IPS-NIHi7 (cell line): ENCODE measurements around the gene CNOT6.

Source experiments
- DNase-seq: peaks from one replicate; pipeline ENCODE4 v3.0.0; 2012; ENCODE audit warnings: mixed read lengths; ENCODE audit errors: extremely low spot score

Gene CNOT6

DNA sequence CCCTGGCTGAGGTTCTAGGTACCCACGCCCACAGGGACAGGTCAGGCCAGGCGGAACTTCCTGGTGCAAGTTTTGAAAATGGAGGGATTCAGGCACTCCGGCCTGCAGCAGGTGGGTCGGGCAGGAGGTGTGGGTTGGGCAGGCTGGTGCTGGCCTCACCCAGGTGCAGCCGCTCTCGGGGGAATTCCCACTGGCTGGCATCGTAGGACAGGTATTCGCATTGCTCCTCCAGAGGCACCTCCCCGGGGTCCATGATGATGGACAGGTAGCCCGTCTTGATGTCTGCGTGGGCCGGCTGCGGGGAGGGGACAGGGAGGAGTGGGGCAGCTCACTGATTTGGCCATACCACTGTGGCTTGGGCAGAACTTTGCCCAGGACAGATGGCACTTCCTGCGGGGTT, 125.8 kb downstream of the CNOT6 start:
- no peak for DNase-seq

DNA sequence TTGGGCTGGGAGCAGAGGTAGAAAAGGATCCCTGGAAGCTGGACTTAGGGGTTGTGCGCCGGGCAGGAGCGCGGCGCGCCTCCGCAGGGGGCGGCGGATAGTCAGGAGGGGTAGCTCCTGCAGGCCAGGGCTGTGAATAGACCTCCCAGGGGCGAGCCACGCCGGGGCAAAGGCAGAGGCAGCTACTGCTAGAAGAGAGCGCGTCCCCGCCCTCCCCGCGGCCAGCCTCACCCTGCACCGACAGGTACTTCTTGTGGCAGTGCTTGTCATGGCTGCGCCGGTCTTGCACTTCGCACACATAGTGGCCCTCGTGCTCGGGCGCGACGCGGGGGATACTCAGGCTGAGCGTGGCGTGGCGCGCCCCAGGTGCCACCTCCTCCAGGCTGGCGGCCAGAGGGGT, 127.1 kb downstream of the CNOT6 start:
- DNase-seq = no peak

DNA sequence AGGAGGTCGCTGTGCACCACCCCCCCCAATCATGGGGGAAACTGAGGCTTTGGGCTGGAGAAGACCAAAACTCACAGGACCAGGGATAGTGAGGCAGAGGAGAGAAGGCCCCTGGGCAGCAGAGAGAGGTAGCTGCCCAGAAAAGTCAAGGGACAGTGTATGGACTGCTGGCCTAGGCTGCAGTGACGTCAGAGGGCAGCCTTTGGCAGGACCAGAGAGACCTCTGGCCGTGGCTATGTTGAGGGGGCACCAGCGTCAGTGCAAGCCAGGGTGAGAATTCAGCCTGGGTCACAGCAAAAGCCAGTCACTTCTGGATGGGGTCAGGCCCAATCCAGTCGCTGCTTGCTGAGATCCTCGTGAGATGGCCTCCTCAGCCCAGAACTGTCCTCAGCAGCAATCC, 128.7 kb downstream of the CNOT6 start:
- no peak for DNase-seq

DNA sequence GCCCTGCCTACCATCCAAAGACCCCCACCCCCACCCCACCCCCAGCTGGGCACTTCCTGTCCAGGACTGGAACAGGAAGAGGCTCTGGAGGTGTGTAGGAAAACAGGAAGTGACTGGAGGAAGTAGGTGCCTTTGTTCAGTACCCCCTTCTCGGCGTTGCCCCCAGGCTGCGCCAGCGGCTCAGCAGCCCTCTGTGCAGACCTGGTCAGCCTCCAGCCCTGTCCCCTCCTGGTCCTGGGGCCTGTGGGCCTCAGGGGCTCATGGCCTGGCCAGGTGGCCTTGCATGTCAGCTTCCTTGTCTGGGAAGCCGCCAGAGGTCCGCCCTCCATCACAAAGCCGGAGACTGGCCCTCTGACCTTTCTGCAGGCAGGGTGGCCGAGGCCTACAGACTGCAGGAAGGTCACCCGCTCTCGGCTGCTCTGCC, 129.2 kb downstream of the CNOT6 start:
- DNase-seq = no peak

DNA sequence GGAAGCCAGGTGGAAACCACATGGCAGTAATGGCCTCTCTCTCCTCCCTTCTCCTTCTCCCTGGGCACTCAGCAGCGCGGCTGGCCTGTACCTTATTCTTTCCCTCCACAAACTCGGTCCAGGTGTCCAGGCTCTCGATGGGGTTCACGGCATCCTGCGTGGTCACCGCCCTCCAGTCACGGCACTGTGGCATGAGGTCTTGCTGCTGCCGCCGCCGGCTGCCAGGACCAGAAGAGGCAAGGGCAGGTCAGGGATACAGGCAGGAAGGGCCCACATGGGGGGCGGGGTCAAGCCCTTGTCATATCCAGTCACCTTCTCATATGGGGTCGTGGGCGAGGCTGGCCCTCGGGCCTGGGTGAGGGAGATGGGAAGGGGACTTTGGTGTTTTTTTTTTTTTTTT, 129.7 kb downstream of the CNOT6 start:
- no peak for DNase-seq

DNA sequence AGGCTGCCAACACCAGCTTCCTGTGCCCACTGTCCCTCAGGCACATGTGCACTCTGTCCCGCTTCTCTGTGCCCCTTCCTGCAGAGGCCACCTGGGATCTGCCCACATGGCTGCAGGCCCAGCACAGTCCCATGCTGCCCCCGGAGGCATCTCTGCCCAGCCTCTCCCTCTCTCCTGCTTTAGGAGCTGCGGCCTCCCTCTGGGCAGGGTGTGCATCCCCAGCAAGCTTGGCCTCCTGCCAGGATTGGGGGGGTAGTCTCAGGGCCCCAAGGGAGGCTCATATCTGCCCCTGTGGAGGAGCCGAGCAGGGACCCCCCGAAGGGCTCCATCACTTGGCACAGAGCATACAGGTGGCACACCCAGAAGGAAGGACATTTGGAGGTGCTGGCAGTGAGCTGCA, 130.4 kb downstream of the CNOT6 start:
- no peak for DNase-seq

DNA sequence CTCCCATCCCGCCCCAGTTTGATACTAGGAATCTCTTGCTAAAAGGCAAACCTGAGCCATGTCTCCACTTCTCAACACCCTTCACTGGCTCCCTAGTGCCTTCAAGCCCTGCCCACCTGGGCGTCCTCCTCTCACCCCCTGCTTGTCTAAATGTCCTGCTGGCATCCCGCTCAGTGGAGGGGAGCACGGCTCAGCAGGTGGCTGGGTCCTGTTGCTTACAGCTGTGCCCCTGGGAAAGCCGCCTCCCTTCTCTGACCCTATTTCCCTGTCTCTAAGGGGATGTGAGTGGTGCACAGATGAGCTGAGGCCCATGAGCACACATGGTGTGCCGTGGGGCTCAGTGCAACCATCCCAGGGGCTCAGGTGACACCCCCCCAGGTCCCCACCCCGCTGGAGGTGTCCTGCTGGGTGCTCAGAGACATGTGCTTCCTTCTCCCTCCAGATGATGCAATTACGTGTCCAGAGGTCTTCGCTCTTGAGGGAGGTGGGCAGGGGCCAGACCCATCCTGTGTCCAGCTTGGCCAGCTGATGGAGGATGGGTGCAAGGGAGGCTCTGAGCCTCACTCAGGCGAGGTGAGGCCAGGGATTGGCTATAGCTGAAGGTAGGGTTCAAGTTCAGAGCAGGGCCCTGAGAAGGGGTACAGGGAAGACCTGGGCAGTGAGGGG, 131.1 kb downstream of the CNOT6 start:
- DNase-seq = no peak

DNA sequence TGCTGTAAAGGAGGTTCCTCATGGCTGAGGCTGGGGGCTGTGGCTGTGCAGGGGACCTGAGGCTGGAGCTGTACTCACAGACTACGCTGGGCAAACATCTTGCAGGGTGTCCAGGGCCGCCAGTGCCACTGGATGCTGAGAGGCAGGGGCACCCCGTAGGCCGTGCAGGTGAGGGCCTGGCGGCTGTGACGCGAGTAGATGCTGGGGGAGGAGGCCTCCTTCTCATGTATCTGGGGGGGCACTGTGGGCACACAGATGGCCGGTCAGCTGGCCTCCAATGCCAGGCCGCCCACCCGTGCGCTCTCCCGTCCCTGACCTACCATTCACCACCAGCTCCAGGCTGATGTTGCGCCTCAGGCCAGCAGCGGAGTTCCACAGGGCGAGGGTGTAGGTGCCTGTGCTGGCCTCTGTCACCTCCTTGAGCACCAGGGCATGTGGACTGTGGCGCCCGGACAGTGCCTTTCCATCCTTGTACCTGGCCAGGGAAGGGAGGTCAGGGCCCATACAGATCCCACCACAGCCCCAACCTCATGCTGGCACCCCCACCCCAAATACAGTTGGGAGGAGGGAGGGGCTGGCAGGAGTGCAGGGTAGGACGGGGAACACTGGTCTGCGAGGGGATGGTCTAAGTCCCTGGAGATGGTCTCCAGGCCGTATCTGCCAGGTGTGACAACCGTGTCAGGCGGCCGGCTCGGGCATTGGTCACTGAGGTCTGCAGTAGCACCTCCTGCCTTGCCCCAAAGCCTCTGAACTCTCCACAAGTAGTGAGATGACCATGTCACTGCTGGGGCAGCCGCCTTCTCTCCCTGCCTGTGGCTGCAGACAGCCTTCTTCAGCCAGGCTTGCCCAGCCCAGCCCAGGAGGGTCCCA, 131.8 kb downstream of the CNOT6 start:
- DNase-seq = no peak

DNA sequence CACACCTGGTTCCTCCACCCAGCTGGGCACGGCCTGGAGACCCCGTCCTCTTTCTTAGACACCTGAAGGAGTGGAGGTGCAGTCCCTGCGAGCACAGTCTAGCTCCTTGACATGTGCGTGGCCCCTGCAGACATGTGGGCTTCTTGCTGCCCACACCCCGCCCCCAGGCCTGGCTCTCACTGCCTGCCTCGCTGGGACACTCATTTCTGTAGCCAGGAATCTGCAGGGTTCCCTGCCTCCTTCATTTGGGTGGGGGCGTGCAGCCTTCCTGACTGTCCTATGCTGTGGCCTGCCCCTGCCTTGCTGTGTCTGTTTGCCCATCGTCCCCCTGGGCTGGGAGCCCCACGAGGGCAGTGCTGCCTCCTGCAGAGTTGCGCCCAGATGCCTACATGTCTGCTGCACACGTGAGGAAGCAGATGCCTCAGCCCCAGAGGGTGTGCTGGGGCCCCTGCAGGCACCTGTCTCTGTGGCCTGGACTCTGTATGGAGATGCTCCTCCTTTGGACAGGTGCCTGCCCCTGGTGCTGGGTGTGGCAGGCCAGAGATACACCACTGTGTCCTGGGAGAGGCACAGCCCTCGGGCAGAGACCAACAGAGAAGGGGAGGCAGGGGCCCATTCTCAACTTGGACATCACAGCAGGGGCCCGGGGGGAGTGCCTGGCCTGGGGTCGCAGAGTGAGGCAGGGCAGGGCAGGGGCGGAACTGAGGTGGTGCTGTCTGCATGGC, 132.6 kb downstream of the CNOT6 start:
- DNase-seq = no peak

DNA sequence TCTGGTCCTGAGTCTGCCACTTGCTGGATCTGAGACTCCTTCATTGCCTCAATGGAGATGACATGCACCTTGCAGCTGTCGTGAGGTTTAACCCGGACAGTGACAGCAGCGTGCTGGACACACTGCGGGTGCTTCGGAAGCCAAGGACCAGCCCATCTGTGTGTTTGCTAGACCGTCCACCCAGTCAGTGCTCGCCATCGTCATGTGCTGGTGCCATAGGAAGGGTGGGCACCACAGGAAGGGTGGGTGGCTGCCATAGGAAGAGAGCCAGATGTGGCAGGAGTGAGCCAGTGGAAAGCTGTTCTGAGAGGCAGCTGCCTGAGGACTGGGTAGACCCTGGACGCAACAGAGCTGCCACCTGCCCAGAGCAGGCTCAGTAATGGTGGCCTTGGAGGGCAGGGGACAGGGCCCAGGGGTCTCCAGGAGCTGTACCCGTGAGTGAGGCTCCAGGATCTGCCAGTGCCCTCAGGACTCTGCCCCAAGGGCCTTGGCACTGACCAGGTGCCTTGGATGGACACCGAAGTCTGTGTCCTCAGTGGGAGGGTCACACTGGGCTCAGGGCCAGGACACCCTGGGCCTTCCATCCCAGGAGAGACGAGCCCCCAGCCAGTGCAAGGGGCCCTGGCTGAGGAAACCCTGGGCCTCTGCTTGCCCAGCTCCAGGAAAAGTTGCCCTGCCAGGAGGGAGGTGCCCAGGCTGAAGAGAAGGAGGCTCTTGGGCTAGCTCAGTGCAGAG, 133.4 kb downstream of the CNOT6 start:
- DNase-seq = no peak
